Psoas muscle (tissue), 8 donors: ENCODE results near the gene FLAD1. TPM values are rescaled to one million over a fixed set of nuclear protein-coding genes. Genes with fewer than 3 reads are reported as not detected.

Experiments used
- ATAC-seq, 4 donors: fragments of 200-7000 bp; cut with Tn5 transposase; one replicate each; pipeline ENCODE4 v1.9.1; 2020; ENCODE audit warnings: moderate library complexity in 3 of 4, mild to moderate bottlenecking in 2 of 4
- DNase-seq, 2 donors: peaks; one replicate each; pipeline ENCODE4 v3.0.0-alpha.2; 2020
- H3K27ac ChIP-seq: fragments of 200-600 bp; one replicate; pipeline ENCODE4 v1.8.0; 2022
- H3K27me3 ChIP-seq, 3 donors: fragments of 200-600 bp in 1 of 3; one replicate each; pipeline versions ENCODE4 v1.6.1 to v1.8.0; 2013 to 2022; ENCODE audit warnings: low read length in 2 of 3, mild to moderate bottlenecking in 2 of 3, moderate library complexity in 1 of 3; ENCODE audit not compliant: insufficient read depth in 3 of 3
- H3K36me3 ChIP-seq, 2 donors: fragments of 200-600 bp in 1 of 2; one replicate each; pipeline versions ENCODE4 v1.6.1 to v1.8.0; 2013 to 2022; ENCODE audit warnings: low read depth in 1 of 2, mild to moderate bottlenecking in 1 of 2, moderate library complexity in 1 of 2; ENCODE audit not compliant: insufficient read depth in 1 of 2
- H3K4me1 ChIP-seq: fragments of 200-600 bp; one replicate; pipeline ENCODE4 v1.8.0; 2022
- H3K4me3 ChIP-seq: fragments of 200-600 bp; one replicate; pipeline ENCODE4 v1.8.0; 2022; ENCODE audit warnings: mild to moderate bottlenecking
- H3K9me3 ChIP-seq: fragments of 200-600 bp; one replicate; pipeline ENCODE4 v1.8.0; 2022
- CTCF ChIP-seq: fragments of 200-600 bp; IDR thresholded peaks from one replicate; pipeline ENCODE4 v1.8.0; 2022; ENCODE audit warnings: antibody characterized with exemption
- WGBS, 3 donors: extraction: QIAGEN DNeasy Blood & Tissue Kit; methylation state at CpG; one replicate each; pipeline versions ENCODE4 v1.1.6 to v1.1.7; 2013; 5-methylcytosine and 5-hydroxymethylcytosine counted together
- intact Hi-C, 2 donors: fragments of 100-400 bp; cut with DNase I; formaldehyde crosslinking; loops; one replicate each; pipeline versions ENCODE4 v1.11.0 to v1.14.2; 2022
- polyA plus RNA-seq, 3 donors: library from polyadenylated mRNA; stranded (reverse); fragments of 200-250 nt; gene quantifications; one replicate each; pipeline ENCODE4 v1.2.3, GENCODE V29; 2013
- total RNA-seq, 4 donors: library from RNA; stranded (reverse); fragmentation: NEBNext Ultra II Directional in 2 of 4; extraction: Animal tissue kit (Norgen Biotek cat#: 25700) in 2 of 4; gene quantifications; one replicate each; pipeline versions ENCODE4 v1.2.1 to v1.2.4, GENCODE V29; 2021 to 2023
- donor health status: healthy with polysubstance abuse.
- donor health status: DM: no; HTN: no; CAD: no; lungs with moderate emphysema.
- donor health status: Bipolar disorder and iron deficiency.
- donor health status: healthy.
- donor health status: DM: yes; HTN: yes; CAD: no.
- donor health status: DM: no; HTN: no; CAD: no.
- donor health status: DM: no; HTN: no; CAD: no.
- donor health status: DM: yes; HTN: yes; CAD: no.

FLAD1 gene
- total and polyA plus RNA-seq, 7 donors = 24.5 to 52.7 (median 34.9) TPM

GRCh38 chr1:154972517-154973343, 10.4 kb upstream of the FLAD1 start:
- ATAC-seq (peak in 3 of 4 donors; percentile 9 to 23 (median 10)), DNase-seq (peak; percentile 68 to 74)
- H3K9me3 ChIP-seq = no peaks in the 10 kb centered on the region
- TF ChIP-seq CTCF = no peak
- H3K27me3 ChIP-seq = no peaks in the 10 kb centered on the region
- peak overlapping the region; percentile 84 for H3K4me3 ChIP-seq
- 23 to 34% (median 25%) methylated on average over 18 of the region's 18 CpGs for WGBS, 3 donors
- H3K4me1 ChIP-seq = peaks cover 50% of the 10 kb centered on the region
- intact Hi-C loops = loop anchor here (5.0 kb wide), 2 partner anchors 40 to 110 kb away; no protein-coding TSS in a partner anchor
- H3K27ac ChIP-seq = peak overlapping the region; percentile 99
- H3K36me3 ChIP-seq = peaks cover 0 to 16% of the 10 kb centered on the region in 2 donors

- peak; percentile 98 for DNase-seq
- peaks cover 49% of the 10 kb centered on the region for H3K4me1 ChIP-seq
- peak overlapping the region; percentile 84 for H3K4me3 ChIP-seq
- TF ChIP-seq CTCF = no peak
- no peaks in the 10 kb centered on the region for H3K27me3 ChIP-seq
- ATAC-seq = peak; percentile 62 to 72 (median 65)
- 3 to 9% (median 6%) methylated on average over 31 to 37 of the region's 37 CpGs for WGBS, 3 donors
- intact Hi-C loops = loop anchor here (2.0 to 5.0 kb wide), 3 partner anchors 29 to 109 kb away; partner anchors contain the start of gene ZBTB7B (in 1 of the 2)
- peaks cover 0 to 12% of the 10 kb centered on the region in 2 donors for H3K36me3 ChIP-seq
- no peaks in the 10 kb centered on the region for H3K9me3 ChIP-seq
- H3K27ac ChIP-seq = peak overlapping the region; percentile 99
Observed at GRCh38 chr1:154973344-154974101, 9.6 kb upstream of the FLAD1 start.

GRCh38 chr1:154974102-154974807, 8.9 kb upstream of the FLAD1 start, which contains the start of gene CKS1B:
Gene CKS1B (plus strand): TSS chr1:154974681. CDS start chr1:154974746, 65 bp downstream.
- TF ChIP-seq CTCF = no peak
- Histone ChIP-seq H3K36me3 (peaks cover 0 to 11% of the 10 kb centered on the region in 2 donors), H3K27ac (peak within 1 kb of the TSS; percentile 99), H3K9me3 (no peaks in the 10 kb centered on the region), H3K27me3 (no peaks in the 10 kb centered on the region), H3K4me3 (peak within 1 kb of the TSS; percentile 84), H3K4me1 (peaks cover 49% of the 10 kb centered on the region)
- WGBS, 3 donors = 0% methylated on average over 47 of the region's 47 CpGs
- DNase-seq (peak; percentile 97 to 98), ATAC-seq (peak; percentile 86 to 89 (median 86))
- intact Hi-C loops = loop anchor here (2.0 to 5.0 kb wide), 3 partner anchors 29 to 108 kb away; partner anchors contain the start of gene ZBTB7B (in 1 of the 2)

GRCh38 chr1:154974808-154975408, 8.2 kb upstream of the FLAD1 start:
- ATAC-seq (peak; percentile 33 to 54 (median 42)), DNase-seq (peak; percentile 95 to 96)
- peak overlapping the region; percentile 84 for H3K4me3 ChIP-seq
- intact Hi-C loops = loop anchor here (2.0 to 5.0 kb wide), 3 partner anchors 28 to 107 kb away; partner anchors contain the start of gene ZBTB7B (in 1 of the 2)
- H3K4me1 ChIP-seq = peaks cover 45% of the 10 kb centered on the region
- H3K27me3 ChIP-seq = no peaks in the 10 kb centered on the region
- 0 to 1% (median 0%) methylated on average over 30 of the region's 30 CpGs for WGBS, 3 donors
- H3K36me3 ChIP-seq = peaks cover 3 to 11% of the 10 kb centered on the region in 2 donors
- peak overlapping the region; percentile 99 for H3K27ac ChIP-seq
- no peak for TF ChIP-seq CTCF
- H3K9me3 ChIP-seq = no peaks in the 10 kb centered on the region
